ENCODE data around the gene CCND1.
"Not testable (repeated sequence)": the region's sequence is repeated elsewhere in the genome, so short reads cannot be mapped to it uniquely, and the experiment has no call there.

Gene CCND1

GRCh38 chr11:69691463-69691862 lies 50.5 kb downstream of the CCND1 start:
- Histone ChIP-seq H3K4me3 (ENCODE audit: low read depth in 1 of 2, low read length in 1 of 2) (no peak overlapping the region), H3K27ac (no peak overlapping the region), H3K27me3 (peaks cover 98% of the 10 kb centered on the region), H3K9me3 (no peaks in the 10 kb centered on the region), H3K36me3 (no peaks in the 10 kb centered on the region), H3K4me1 (ENCODE audit: control insufficient read depth in 1 of 2, insufficient read depth in 1 of 2, low read depth in 1 of 2, low read length in 1 of 2) (no peaks in the 10 kb centered on the region)
- TF ChIP-seq, protein P1, sequence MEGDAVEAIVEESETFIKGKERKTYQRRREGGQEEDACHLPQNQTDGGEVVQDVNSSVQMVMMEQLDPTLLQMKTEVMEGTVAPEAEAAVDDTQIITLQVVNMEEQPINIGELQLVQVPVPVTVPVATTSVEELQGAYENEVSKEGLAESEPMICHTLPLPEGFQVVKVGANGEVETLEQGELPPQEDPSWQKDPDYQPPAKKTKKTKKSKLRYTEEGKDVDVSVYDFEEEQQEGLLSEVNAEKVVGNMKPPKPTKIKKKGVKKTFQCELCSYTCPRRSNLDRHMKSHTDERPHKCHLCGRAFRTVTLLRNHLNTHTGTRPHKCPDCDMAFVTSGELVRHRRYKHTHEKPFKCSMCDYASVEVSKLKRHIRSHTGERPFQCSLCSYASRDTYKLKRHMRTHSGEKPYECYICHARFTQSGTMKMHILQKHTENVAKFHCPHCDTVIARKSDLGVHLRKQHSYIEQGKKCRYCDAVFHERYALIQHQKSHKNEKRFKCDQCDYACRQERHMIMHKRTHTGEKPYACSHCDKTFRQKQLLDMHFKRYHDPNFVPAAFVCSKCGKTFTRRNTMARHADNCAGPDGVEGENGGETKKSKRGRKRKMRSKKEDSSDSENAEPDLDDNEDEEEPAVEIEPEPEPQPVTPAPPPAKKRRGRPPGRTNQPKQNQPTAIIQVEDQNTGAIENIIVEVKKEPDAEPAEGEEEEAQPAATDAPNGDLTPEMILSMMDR (IDR thresholded peaks at IDR 0.05): no peak

DNA sequence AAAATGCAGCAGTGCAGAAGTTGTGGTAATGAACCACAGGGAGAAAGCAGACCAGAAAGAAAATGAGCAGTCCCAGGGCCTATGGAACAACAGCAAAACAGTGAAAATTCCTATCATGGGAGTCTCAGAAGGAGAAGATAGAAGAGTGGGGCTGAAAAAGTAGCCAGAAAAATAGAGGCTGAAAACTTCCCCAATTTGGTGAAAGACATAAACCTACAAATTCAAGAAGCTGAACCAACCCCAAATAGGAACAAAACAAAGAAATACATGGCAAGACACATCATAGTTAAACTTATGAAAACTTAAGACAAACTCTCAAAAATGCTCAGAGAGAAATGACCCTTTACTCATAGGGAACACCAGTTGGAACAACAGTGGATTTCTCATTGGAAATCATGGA lies 51.5 kb downstream of the CCND1 start:
- peaks cover 98% of the 10 kb centered on the region for H3K27me3 ChIP-seq
- no peaks in the 10 kb centered on the region for H3K36me3 ChIP-seq
- no peaks in the 10 kb centered on the region for H3K4me1 ChIP-seq (ENCODE audit: control insufficient read depth in 1 of 2, insufficient read depth in 1 of 2, low read depth in 1 of 2, low read length in 1 of 2)
- H3K9me3 ChIP-seq: no peaks in the 10 kb centered on the region
- no peak overlapping the region for H3K4me3 ChIP-seq (ENCODE audit: low read depth in 1 of 2, low read length in 1 of 2)
- H3K27ac ChIP-seq: no peak overlapping the region
- TF ChIP-seq, protein P1 (IDR thresholded peaks at IDR 0.05): no peak

DNA sequence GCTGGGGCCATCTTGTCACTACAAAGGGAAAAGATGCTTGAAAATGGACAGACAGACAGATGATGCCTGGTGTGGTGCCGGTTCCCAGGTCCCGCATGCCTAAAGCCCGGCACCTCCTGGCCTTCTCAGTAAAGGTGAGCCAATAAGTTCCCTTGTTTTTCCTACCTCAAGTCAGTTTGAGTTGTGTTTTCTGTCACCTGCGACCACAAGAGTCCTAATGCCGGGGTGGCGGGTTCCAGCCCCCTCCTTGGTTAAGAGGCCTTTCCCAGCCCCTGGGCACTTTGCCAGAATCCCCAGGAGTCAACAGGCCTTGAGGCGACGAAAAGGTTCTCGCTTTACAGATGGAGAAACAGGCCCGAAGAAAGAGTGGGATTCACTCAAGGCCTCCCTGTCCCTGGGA lies 53.8 kb downstream of the CCND1 start:
- no peak overlapping the region for H3K4me3 ChIP-seq (ENCODE audit: low read depth in 1 of 2, low read length in 1 of 2)
- TF ChIP-seq, protein P1 (IDR thresholded peaks at IDR 0.05): no peak
- peaks cover 97% of the 10 kb centered on the region for H3K27me3 ChIP-seq
- H3K36me3 ChIP-seq: no peaks in the 10 kb centered on the region
- no peaks in the 10 kb centered on the region for H3K9me3 ChIP-seq
- H3K4me1 ChIP-seq (ENCODE audit: control insufficient read depth in 1 of 2, insufficient read depth in 1 of 2, low read depth in 1 of 2, low read length in 1 of 2): no peaks in the 10 kb centered on the region
- H3K27ac ChIP-seq: no peak overlapping the region

- TF ChIP-seq, protein P1 (IDR thresholded peaks at IDR 0.05): no peak
- Histone ChIP-seq H3K36me3 (no peaks in the 10 kb centered on the region), H3K27ac (no peak overlapping the region), H3K4me1 (ENCODE audit: control insufficient read depth in 1 of 2, insufficient read depth in 1 of 2, low read depth in 1 of 2, low read length in 1 of 2) (no peaks in the 10 kb centered on the region), H3K27me3 (peaks cover 97% of the 10 kb centered on the region), H3K4me3 (ENCODE audit: low read depth in 1 of 2, low read length in 1 of 2) (no peak overlapping the region), H3K9me3 (no peaks in the 10 kb centered on the region)
Measured at GRCh38 chr11:69695581-69695980, 54.6 kb downstream of the CCND1 start.

- H3K27ac ChIP-seq; H3K4me1 ChIP-seq (ENCODE audit: control insufficient read depth in 1 of 2, insufficient read depth in 1 of 2, low read depth in 1 of 2, low read length in 1 of 2); H3K36me3 ChIP-seq; H3K4me3 ChIP-seq (ENCODE audit: low read depth in 1 of 2, low read length in 1 of 2); H3K9me3 ChIP-seq: not testable (repeated sequence)
- peaks cover 97% of the 10 kb centered on the region for H3K27me3 ChIP-seq
Measured at GRCh38 chr11:69695995-69696394, 55.0 kb downstream of the CCND1 start.

GRCh38 chr11:69696749-69697468 lies 56.0 kb downstream of the CCND1 start:
- Histone ChIP-seq H3K36me3 (no peaks in the 10 kb centered on the region), H3K27me3 (peaks cover 97% of the 10 kb centered on the region)
- TF ChIP-seq, protein P1 (IDR thresholded peaks at IDR 0.05): no peak

More at GRCh38 chr11:69696749-69697468, 56.0 kb downstream of the CCND1 start:
- no peak overlapping the region for H3K27ac ChIP-seq
- H3K4me1 ChIP-seq (ENCODE audit: control insufficient read depth in 1 of 2, insufficient read depth in 1 of 2, low read depth in 1 of 2, low read length in 1 of 2): no peaks in the 10 kb centered on the region
- H3K4me3 ChIP-seq (ENCODE audit: low read depth in 1 of 2, low read length in 1 of 2): no peak overlapping the region
- no peaks in the 10 kb centered on the region for H3K9me3 ChIP-seq

Measured in neutrophil (primary cell).